Stimulated activated CD8-positive, alpha-beta memory T cell treated with anti-CD3 and anti-CD28 coated beads, Interleukin-7, amount 100 ng/mL, for 48 hours (primary cell): ENCODE measurements around the gene DAAM1.

Source experiments
- DNase-seq, 2 donors: peaks; one replicate each; pipeline ENCODE4 v3.0.0-alpha.2; 2020; ENCODE audit warnings: low read depth in 1 of 2; ENCODE audit errors: extremely low read depth in 1 of 2

The DAAM1 gene

DNA sequence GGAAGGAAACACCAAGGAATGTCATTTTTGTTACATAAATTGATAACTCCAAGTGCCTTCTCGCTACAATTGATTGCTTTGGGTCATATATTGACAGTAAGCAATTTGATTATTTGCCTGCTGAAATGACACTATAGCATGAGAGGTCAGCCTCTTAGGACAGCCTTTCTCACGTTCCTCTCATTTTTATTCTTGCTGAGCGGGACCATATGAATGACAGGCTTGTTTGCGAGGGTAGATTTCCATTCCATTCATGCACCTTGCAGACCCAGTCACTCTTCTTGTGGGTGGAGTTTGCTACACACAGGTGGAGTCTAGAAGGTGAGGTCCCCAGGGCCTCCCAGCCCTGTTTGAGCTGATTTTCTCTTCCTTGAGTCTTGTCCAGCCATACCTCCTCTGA is 27.3 kb downstream of the DAAM1 start:
- no peak for DNase-seq

DNA sequence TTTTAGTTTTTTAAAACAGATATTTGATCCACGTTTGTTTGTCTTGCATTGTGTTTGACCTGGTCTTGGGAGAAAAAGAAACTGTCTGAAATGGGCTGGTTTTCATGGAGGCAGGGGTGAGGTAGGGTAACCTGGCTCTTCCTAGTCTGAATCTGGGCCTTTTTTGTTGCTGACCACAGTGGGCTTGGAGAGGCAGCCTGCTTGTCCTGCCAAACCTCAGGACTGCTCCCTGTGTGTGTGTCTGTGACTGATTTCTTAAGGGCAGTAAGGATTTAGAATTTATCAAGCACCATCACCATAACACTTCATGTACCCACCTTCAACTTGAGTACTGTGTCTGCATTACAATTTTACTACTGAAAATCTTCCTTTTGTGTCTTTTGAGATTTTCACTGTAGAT is 28.5 kb downstream of the DAAM1 start:
- DNase-seq: no peak

DNA sequence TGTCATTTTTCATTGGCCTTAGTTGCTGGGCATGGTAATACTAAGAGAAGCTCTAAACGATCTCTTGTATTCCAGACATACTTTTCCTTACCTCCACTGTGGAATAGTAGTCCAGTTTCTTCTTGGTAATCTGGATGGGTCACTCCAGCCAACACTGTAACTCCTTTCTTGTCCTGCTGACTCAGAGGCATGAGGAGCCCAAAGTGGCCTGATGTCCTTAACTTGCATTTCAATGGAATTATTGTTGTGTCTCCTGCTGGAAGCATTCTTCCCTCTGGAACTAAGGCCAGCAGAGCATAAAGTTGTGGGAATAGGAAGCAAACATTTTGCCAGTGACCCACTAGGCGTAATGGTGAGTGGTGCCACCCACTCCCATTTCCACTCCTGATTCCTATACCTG is 33.1 kb downstream of the DAAM1 start:
- no peak for DNase-seq

DNA sequence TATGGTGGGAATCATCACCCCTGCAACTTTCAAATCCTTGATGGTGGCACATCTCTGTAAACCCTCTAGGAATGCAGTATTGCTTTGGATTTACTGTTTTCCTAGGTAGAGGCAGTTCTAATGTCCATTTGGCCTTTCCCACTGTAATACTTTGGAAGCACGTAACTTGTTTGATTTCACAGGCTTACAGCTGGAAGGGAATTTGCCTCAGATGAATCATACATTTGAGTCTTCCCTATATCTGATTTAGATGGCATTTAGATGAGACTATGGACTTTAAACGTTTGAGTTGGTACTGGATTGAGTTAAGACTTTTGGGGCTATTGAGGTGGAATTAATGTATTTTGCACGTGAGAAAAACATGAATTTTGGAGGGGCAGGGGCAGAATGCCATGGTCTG is 35.9 kb downstream of the DAAM1 start:
- DNase-seq: no peak

DNA sequence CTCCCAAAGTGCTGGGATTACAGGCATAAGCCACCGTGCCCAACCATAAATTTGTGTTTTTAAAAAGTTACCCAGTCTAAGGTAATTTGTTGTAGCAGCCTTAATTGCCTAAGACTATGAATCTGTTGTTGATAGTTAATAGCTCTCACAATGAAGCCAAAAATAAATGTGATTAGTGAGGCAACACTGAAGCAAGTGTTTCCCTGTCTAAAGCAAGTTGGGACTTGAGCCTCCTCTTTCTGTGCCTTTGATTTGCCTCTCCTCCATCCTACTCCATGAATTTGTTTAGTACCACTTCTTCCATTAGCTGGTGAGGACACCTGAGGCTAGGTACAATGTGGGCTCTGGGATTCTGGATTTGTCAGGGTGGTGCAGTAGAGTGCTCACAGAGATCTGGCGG is 36.8 kb downstream of the DAAM1 start:
- DNase-seq: no peak

DNA sequence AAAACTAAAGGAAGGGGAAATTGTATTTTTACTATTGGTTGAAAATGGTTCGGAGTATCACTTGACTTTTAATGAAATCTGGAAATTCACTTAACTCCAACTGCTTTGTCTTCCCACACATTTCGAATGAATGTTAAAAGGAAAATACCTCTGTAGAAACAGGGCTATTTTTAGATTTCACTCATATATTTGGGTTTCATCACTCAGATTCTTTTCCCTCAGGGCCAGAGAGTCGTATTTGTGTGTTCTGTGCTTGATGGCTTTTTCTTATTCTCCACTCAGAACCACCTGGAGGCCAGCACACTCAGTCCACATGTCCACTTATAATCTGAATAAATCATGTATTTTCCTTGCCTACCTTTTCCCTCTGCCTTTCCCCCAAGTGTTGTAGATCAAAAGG is 40.0 kb downstream of the DAAM1 start:
- DNase-seq: no peak

DNA sequence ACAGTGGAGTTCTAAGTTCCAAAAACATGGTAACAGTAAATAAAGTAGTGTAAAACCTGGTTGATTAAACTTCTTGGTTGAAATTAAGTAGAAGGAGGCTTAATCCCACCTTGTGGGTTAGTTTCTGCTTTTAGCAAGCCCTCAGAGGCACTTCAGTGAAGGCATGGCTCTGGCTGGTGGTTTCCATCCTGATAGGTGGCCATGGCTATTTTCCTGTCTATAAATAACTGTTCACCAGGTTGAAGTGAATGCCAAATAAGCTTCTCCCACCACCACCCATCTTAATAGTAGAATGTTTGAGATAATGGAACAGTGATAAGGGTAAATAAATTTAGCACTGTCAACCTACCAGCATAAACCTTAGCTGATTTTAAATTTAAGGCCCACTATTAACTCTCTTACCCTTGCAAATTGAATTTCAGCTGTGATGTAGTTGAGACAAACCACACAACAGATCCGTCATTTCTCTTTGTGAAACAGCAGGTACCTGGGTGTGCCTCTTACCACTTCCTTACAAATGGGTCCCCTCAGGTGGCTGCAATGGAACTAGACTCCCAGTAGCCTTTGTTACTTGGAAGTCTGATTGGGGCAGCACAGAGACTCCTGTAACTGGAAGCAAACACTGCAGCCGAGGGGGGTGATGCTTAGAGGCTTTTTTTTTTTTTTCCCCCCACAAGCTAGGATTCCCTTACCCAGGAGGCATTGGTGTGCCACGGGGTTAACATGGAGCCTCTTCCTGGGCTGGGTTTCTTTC is 41.4 kb downstream of the DAAM1 start:
- no peak for DNase-seq

DNA sequence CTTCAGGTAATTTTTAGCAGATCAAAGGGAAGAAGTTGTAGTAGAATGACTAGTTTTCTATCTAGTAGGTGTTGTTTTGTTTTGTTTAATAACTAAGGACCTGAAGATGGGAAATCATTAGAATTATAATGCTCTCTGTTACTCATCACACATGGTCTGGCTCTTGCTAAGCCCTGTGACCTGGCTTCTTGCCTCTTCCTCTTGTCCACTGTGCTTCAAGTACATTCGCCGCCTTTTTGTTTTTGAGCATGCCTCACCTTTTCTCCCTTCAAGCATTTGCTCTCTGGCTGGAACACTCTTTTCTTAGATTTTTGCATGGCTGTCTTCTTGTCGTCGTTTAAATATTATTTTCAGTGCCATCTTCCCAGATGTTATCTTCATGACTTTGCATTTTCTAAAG is 47.7 kb downstream of the DAAM1 start:
- DNase-seq: no peak

DNA sequence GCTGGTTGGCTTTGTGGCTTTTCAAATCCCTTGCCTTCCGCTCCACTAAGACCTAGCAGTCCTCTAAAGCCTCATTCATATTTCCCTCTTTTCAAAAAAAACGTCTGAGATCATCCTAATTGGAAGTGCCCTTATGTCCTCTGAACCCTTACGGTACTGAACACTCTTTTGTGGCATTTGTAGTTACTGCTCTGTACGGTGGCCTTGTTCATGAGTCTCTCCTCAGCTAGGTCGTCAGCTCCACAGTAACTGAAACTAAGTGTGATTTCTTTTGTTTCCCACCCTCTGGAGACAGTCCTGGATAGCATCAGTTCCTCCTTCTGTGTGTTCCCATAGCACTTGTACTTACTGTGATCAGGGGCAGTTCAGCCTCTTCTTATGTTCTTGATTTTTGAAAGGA is 49.7 kb downstream of the DAAM1 start:
- no peak for DNase-seq

DNA sequence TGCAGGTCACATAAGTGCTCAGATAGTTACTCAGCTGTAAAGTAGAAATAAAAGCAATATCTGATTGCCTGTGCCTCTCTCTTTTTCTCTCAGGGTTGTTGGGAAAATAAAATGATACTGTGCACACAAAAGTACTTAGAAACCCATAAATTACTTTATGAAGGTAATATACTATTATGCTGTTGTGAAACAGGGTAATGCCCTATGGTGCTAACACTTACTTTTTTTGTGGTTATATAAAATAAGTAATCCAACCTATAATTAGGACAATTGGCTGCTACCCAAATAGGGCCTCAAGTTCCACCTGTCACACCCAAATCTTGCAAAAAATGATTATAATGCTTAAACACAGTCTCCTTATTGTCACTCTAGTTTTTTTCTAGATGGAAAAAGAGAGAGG is 50.6 kb downstream of the DAAM1 start:
- no peak for DNase-seq

DNA sequence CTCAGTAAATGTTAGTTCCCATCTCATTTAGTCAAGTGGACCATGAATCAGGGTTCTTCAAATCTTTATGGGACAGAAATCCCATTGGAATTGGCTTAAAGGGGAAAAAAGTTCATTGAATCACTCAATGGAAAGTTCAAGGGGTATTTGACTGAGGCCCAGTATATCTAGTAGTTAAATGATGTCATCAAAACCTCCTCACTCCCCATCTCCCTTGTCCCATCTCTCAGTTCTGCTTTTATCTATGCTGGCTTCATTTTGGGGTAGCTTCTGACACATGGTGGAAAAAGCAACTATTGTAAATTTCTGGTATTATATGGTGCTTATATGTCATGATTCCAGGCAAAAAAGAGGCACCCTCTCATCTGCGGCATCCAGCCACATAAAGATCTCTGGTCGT is 51.9 kb downstream of the DAAM1 start:
- no peak for DNase-seq

DNA sequence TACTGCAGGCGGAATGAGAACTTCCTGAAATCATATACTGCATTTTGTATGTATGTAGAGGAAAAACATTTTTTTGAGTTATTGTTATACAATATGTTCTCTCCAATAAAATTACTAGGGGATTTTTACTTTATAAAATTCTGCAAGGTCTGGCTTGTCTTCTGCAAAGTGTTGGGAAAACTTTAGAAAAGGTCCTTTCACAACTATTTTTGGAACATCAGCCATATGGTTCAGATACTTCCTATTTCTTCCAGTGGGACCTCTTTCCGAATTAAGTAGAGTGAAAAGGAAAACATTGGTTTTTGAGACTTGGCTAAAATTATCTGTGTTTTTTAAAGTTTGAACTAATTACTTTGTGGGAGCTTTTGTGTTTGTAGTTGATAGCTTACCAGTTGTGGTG is 52.7 kb downstream of the DAAM1 start:
- no peak for DNase-seq

DNA sequence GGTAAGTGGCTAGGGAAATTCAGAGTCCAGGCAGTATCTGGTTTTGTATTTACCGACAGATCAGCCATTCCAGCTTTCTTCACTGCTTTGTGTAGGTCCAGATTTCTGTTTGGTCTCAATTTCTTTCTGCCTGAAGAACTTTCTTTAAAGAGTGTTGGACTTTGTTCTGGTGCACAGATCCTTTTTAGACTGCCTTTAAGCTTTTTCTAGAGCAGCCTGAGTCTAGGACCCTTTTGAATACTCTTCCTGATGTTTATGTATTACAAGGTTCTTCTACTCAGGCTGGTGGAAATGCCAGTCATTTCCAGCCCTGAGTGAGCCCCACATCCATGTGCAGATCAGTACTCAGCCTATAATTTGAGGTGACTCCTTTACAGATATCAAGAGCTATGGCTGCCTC is 54.7 kb downstream of the DAAM1 start:
- DNase-seq: no peak

DNA sequence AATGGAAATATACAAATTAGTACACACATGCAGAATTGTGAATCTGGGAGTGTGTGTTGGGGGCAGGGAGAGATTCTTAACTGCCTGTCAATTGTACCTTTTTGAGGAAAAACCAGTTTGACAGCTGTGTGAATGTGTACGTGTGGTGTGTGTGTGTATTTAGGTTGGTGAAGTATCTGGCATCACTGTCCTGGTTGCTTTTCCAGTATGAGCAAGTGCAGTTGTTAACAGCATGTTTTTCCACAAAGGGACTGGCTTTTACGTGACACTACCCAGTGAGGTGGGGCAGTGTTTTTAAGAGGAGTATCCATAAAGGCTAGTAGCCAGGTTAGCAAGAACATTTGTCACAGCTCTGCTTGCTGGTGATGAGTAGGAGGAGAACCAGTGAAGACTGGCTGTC is 56.1 kb downstream of the DAAM1 start:
- no peak for DNase-seq

DNA sequence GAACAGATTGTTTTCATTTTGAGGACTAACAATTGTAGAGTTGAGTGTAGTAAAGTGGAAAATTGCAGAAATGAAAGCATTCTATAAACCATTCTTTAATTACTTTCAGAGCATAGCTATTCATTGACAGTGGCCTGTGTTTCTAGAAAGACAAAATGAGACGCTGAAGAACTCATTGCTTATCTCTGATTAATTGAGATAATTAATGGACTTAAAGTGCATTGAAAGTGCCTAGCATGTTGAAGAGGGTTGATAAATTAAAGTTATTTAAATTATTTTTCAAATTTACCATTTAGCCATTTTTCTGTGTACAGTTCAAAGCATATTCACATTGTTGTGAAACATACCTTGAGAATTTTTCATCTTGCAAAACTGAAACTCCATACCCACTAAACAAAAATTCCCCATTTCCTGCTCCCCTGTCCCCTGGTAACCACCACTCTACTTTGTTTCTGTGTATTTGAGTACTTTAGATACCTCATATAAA is 57.4 kb downstream of the DAAM1 start:
- DNase-seq: no peak

DNA sequence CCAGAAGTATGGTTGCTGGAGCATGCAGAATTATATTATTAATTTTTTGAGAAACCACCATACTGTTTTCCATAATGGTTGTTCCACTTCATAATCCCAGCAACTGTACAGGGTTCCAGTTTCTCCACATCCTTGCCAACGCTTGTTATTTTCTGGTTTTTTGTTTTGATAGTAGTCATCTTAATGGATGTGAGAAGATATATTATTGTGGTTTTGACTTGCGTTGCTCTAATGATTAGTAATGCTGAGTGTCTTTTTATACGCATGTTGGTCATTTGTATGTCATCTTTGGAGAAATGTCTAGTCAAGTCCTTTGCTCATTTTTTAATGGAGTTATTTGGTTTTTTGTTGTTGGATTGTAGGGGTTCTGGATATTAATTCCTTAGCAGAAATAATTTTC is 58.1 kb downstream of the DAAM1 start:
- no peak for DNase-seq

DNA sequence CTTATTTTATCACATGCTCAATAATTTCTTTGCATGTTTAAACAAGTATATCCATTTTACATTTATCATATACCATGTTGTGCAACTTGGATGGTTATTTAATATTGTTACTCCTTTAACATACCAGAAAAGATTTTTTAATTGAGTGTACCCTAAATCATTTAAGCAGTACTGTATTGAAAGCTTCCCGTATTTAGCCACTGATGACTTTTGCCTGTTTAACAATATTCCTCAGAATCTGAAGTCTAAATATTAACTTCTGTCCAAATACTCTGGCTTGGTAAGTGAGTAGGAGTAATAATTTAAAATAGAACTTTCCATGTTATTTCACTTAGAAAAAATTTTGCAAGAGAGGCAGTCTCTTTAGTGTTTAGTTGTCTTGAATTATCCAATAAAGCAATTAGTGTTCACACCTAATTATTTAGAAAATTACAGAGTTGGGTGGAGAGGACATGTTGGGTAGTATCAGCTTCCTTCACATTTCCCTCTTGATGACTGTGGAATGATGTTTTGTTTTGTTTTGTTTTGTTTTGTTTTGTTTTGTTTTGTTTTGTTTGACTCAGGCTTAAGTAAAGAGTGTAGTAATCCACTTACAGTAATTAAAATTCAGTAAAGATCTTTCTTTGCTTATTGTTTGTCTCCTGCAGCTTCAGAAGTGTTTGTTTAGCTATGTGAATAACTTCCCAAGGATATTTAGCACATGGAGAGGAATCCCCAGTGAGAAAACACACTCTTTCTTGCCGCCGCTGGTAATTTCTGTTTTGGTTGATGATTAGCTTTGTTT is 59.5 kb downstream of the DAAM1 start:
- no peak for DNase-seq

DNA sequence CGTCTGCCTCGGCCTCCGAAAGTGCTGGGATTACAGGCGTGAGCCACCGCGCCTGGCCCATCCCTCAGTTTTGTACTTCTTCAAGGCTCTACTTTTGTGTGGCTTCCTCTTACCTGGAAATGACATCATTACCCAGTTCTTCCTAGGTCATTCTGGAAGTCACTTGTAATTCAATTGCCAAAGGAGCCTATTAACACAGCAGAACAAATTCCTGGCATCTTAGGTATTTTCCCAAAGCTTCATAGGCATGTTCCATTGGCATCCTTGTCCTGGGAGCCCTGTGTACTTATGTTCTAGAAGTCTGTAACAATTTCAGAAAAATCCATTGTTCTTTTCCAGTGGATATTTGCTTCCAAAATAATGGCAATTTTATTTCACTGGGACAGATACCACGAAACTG is 60.6 kb downstream of the DAAM1 start:
- DNase-seq: no peak

DNA sequence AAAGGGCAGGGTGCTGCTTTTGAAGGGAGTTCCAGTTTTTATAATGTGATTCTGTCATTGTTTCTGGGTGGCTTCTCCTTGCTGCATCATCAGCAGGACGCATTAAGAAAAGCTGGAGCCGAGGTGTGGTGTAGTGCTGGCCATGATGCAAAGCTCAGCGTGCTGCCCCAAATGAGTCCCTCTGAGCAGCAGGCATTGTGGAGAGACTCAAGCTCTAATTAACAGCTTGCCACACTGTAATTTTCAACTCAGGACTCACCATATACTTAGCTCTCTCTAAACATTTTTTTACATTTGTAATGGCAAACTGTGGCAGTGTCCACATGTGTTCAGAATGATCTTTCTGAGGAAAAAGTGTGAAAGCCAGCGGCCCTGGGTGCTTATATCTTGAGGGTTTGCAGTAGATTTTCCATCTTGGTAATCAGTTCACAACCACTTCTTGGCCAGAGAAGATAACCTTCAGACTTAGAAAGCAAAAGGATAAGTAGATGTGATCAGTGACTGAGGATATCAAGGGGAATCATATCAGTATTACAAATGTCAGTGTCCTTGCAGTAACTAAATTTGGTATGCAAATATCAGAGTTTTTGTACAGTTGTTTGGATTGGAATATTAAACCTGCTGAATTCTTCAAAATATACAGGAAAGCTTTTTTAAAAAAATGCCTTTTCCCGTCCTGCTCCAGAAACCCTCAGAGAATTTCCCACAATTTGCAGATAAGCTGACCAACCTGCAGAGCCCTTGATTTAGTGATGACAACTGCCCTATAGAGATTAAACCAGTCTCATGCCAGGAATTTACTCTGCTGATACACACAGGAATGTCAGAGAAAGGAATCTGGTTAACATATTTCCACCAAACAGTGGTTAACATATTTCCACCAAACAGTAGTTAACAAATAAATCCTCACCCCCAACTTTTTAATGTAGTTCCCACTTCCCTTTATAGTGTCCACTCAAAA is 63.6 kb downstream of the DAAM1 start:
- DNase-seq: no peak

DNA sequence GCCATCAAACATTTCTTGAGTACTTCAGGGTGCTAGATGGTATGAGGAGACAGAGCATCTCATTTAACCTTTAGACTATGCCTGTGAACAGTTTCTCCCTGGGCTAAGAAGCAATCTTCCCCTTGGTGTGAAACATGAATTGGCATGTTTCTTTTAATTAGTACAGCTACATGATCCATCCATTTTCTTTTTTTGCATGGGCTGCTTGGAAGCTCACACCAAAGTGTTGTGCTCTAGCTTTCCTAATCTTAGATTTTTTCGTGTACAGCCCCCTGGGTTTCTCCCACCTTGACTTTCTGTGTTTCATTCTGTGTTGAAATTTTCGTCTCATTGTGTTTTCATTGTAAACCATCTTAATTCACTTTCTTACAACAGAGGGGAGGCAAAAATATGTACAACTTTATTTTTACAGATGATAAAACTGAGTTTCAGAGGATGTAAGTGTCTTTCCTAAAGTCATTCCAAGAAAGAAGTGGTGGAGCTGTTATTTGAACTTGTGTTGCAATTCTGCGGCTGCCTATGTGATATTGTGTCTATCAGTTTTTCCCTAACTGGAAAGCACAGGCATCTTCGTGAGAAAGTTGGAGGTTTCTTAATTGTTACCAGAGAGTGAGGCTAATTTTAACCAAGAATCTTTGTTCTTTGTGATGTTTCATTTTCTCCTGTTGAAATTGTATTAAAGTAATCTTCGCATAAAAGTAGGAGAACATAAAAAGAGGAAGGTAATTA is 64.5 kb downstream of the DAAM1 start:
- DNase-seq: no peak

DNA sequence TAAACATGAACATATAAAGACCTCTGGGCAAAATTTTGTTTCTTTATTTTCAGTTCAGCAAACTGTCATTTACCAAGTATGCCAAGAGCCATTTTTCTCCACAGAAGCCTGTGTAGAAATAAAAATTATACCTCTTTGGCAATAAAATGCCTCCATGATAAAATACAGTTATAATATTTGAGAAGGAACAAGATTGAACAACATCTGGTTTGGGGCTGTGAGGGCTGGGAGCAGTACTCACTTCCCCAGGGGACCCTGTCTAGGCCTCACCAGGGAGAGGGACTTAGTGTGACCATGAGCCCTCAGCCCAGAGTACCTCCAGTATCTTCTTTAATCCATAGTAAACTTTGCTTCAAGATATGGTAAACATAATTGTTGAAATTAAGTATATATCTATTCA is 65.1 kb downstream of the DAAM1 start:
- no peak for DNase-seq
